ENCODE data around the gene MECP2.

MECP2 gene

DNA sequence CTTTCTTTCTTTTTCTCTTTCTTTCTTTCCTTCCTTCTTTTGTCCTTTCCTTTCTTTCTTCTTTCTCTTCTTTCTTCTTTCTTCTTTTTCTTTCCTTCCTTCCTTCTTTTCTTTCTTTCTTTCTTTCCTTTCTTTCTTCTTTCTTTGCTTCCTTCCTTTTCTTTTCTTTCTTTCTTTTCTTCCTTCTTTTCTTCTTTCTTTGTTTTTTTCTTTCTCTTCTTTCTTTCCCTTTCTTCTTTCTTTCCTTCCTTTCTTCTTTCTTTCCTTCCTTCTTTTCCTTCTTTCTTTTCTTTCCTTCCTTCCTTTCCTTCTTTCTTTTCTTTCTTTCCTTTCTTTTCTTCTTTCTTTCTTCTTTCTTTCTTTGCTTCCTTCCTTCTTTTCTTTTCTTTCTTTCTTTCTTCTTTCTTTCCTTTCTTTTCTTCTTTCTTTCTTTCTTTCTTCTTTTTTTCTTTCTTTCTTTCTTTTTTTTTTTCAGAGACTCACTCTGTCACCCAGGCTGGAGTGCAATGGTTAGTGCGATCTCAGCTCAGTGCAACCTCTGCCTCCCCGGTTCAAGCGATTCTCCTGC is 106.4 kb downstream of the MECP2 start:
- no peak for DNase-seq (ENCODE audit: low read depth)
- TF ChIP-seq, protein P1, sequence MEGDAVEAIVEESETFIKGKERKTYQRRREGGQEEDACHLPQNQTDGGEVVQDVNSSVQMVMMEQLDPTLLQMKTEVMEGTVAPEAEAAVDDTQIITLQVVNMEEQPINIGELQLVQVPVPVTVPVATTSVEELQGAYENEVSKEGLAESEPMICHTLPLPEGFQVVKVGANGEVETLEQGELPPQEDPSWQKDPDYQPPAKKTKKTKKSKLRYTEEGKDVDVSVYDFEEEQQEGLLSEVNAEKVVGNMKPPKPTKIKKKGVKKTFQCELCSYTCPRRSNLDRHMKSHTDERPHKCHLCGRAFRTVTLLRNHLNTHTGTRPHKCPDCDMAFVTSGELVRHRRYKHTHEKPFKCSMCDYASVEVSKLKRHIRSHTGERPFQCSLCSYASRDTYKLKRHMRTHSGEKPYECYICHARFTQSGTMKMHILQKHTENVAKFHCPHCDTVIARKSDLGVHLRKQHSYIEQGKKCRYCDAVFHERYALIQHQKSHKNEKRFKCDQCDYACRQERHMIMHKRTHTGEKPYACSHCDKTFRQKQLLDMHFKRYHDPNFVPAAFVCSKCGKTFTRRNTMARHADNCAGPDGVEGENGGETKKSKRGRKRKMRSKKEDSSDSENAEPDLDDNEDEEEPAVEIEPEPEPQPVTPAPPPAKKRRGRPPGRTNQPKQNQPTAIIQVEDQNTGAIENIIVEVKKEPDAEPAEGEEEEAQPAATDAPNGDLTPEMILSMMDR (IDR thresholded peaks at IDR 0.05; ENCODE audit: insufficient read depth, low read depth, low read length, missing control alignments) = no peak
- H3K4me3 ChIP-seq (ENCODE audit: low read length) = no peak overlapping the region

DNA sequence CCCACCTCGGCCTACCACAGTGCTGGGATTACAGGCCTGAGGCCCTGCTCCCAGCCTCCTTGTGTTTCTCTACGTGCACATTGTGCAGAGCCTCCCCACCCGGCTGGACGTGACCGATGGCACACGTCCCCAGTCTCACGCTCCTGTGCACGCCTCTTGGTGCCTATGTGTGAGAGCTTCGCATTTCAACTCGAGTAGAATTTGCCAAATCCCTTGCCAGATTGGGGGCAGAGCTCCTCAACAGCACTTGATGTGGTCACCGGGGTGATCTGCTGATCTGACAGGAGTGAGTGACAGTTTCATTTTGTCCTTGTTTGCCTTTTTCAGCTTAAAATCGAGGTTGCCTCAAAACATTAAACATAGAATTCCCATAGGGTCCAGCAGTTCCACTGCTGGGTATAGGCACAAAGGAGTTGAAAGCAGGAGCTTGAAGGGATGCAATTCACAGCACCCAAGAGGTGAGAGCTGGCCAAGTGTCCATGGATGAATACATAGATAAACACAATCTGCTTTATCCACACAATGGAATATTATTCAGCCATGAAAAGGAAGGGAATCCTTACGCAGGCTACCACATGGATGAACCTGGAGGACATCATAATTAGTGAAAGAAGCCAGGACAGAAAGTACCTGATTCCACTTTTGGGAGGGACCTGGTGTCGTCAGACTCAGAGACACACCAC is 107.4 kb downstream of the MECP2 start:
- no peak overlapping the region for H3K4me3 ChIP-seq (ENCODE audit: low read length)

DNA sequence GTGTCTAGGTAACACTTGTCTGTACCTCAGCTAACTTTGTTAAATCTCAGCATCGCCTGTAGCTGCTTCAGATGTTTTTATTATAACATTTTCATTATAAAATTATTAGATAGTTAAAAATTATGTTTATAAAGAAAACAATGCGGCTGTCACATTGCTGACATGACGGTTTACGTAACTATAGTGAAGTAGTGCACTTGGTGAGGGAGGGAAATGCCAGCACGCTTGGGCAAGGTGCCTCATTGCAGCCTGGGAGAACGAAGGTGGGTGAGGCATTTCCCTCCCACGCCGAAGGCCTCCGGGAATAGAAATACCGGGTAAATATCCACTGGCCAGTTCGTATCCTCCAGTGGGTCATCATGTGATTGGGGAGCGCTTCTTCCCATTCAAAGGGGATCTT is 109.0 kb downstream of the MECP2 start:
- H3K4me3 ChIP-seq (ENCODE audit: low read length) = no peak overlapping the region
- DNase-seq (ENCODE audit: low read depth) = no peak
- TF ChIP-seq, protein P1 (IDR thresholded peaks at IDR 0.05; ENCODE audit: insufficient read depth, low read depth, low read length, missing control alignments) = no peak

More for the DNA sequence above, 107.4 kb downstream of the MECP2 start:
- no peak for DNase-seq (ENCODE audit: low read depth)
- TF ChIP-seq, protein P1 (IDR thresholded peaks at IDR 0.05; ENCODE audit: insufficient read depth, low read depth, low read length, missing control alignments) = no peak

DNA sequence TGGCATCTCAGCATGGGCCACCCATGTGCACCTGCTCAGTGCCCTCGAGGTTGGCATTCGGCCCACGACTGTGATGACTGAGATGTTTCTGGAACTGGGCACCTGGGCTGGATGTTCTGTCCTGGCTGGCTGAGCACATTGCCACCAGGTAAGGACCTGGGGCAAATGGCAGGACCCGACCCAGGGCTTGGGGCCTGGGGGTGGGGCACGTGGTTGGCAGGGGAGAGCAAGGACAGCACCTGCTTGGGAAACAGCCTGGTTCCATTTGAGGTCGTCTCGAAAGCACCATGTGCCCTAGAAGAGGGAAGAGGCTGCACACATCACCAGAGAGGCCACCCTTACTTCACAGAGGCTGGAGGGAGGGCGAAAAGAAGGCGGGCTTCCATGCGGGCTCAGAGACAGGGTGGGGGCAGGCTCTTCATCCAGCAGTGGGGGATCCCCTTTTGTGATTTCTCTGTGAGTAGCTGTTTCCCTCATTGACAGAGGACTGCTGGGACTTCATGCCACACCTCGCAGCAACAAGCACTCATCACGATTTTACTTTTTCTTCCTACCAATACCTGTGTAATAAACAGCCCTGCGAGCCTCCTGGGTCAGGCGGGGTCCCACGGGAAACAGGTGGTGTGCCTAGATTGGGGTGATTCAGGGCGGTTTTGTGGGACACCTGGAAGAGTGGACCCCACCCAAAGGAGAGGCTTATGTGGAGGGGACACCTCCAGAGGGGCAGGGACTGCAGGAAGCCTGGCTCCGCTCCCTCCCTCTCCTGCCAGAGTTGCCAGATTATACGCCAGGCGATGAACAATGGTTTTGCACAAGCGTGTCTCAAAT is 113.0 kb downstream of the MECP2 start:
- H3K4me3 ChIP-seq (ENCODE audit: low read length) = no peak overlapping the region
- no peak for DNase-seq (ENCODE audit: low read depth)
- TF ChIP-seq, protein P1 (IDR thresholded peaks at IDR 0.05; ENCODE audit: insufficient read depth, low read depth, low read length, missing control alignments) = no peak

DNA sequence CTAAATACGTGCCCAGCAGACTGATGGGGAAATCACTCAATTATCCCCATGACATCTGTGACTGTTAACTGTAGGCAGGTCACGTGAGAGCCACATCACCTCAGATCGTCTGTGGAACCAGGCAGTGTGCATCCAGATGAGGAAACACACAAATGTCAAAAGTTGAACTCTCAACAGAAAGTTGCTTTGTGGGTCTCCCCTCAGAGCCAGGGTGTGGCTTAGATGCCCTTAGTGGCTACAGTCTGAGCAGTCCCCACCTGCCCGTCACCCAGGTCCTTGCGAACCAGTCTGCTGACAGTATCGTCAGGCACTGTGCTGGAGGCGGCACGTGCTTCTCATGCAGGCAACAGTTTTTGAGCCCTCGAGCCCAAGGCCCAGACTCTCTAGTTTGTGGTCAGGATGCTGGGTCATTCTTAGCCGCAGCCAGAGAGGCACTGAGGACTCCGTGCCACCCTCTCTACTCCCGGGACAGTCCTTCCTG is 114.2 kb downstream of the MECP2 start:
- H3K4me3 ChIP-seq (ENCODE audit: low read length) = no peak overlapping the region
- DNase-seq (ENCODE audit: low read depth) = no peak
- TF ChIP-seq, protein P1 (IDR thresholded peaks at IDR 0.05; ENCODE audit: insufficient read depth, low read depth, low read length, missing control alignments) = no peak

DNA sequence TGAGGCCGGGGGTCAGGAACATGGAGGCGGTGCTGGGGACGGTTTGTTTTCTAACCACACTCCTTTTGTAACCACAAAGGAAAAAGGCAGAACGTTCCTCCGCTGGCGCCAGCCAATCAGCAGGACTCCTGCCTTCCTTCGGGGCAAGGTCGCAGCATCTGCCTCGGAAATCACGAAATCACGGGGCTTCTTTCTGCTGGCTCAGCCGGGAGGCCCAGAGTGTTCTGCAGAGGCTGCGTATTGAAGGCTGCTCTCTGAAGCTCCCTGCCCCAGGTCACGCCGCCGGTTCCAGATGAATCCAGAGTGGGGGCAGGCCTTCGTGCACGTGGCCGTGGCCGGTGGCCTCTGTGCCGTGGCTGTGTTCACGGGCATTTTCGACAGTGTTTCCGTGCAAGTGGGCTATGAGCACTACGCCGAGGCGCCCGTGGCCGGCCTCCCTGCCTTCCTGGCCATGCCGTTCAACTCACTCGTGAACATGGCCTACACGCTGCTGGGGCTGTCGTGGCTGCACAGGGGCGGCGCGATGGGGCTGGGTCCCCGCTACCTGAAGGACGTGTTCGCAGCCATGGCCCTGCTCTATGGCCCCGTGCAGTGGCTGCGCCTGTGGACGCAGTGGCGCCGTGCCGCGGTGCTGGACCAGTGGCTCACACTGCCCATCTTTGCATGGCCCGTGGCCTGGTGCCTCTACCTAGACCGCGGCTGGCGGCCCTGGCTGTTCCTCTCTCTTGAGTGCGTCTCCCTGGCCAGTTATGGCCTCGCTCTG is 115.6 kb downstream of the MECP2 start:
- TF ChIP-seq, protein P1 (IDR thresholded peaks at IDR 0.05; ENCODE audit: insufficient read depth, low read depth, low read length, missing control alignments) = no peak
- H3K4me3 ChIP-seq (ENCODE audit: low read length) = no peak overlapping the region
- no peak for DNase-seq (ENCODE audit: low read depth)

All from epithelial cell of esophagus (primary cell).